Sigmoid colon (tissue), 7 donors: ENCODE data around the gene TAS1R2. TPM values are rescaled to one million over a fixed set of nuclear protein-coding genes. Genes with fewer than 3 reads are reported as not detected.
A peak's percentile ranks its signal among the peaks of the same experiment; 100 is the strongest.

Experiments
- DNase-seq: peaks from one replicate; pipeline ENCODE4 v3.0.0-alpha.2; 2019
- H3K27ac ChIP-seq, 4 donors: fragments of 200-600 bp; sonication (generic); one replicate each; pipeline ENCODE4 v1.5.1; 2016 to 2019; ENCODE audit warnings: mild to moderate bottlenecking in 1 of 4
- H3K27me3 ChIP-seq, 3 donors: fragments of 200-600 bp; sonication (generic); one replicate each; pipeline ENCODE4 v1.5.1; 2019; ENCODE audit warnings: mild to moderate bottlenecking in 1 of 3
- H3K36me3 ChIP-seq, 4 donors: fragments of 200-600 bp; sonication (generic); one replicate each; pipeline ENCODE4 v1.5.1; 2016 to 2019
- H3K4me1 ChIP-seq, 4 donors: fragments of 200-600 bp; sonication (generic); one replicate each; pipeline ENCODE4 v1.5.1; 2017 to 2019
- H3K4me3 ChIP-seq, 4 donors: fragments of 200-600 bp; sonication (generic); one replicate each; pipeline ENCODE4 v1.5.1; 2017 to 2019; ENCODE audit warnings: mild to moderate bottlenecking in 2 of 4, moderate library complexity in 1 of 4
- H3K9me3 ChIP-seq, 4 donors: fragments of 200-600 bp in 3 of 4; sonication (generic) in 3 of 4; one replicate each; pipeline versions ENCODE4 v1.5.1 to v1.6.1; 2013 to 2019
- EP300 ChIP-seq, 4 donors: sonication (generic); formaldehyde crosslinking; IDR thresholded peaks; one replicate each; pipeline ENCODE4 v1.6.1; 2017; ENCODE audit warnings: antibody characterized with exemption in 4 of 4
- POLR2A ChIP-seq, 2 donors: fragments of 450-650 bp; IDR thresholded peaks; one replicate each; pipeline ENCODE4 v1.6.1; 2016; ENCODE audit warnings: antibody characterized with exemption in 2 of 2, mild to moderate bottlenecking in 2 of 2, moderate library complexity in 2 of 2
- POLR2AphosphoS5 ChIP-seq, 4 donors: sonication (generic); formaldehyde crosslinking; IDR thresholded peaks; one replicate each; pipeline ENCODE4 v1.6.1; 2017; ENCODE audit warnings: antibody characterized with exemption in 4 of 4
- WGBS, 2 donors: extraction: QIAGEN DNeasy Blood & Tissue Kit; methylation state at CpG; one replicate each; pipeline ENCODE4 v1.1.7; 2013; 5-methylcytosine and 5-hydroxymethylcytosine counted together
- intact Hi-C: fragments of 100-400 bp; cut with DNase I; formaldehyde crosslinking; loops from one replicate; pipeline ENCODE4 v1.15.1; 2023
- polyA plus RNA-seq, 3 donors: library from polyadenylated mRNA; stranded (reverse); fragments of 200-250 nt; gene quantifications; one replicate each; pipeline ENCODE4 v1.2.3, GENCODE V29; 2013
- total RNA-seq, 4 donors: library from RNA; depleted of rRNA; stranded (reverse); fragments of >200 nt; gene quantifications; one replicate each; pipeline ENCODE4 v1.1.0, GENCODE V29; 2016
- TF ChIP-seq, protein P1 (sequence below), 4 experiments: fragments of 450-650 bp in 3 of 4; fragments of 200-600 bp in 1 of 4; IDR thresholded peaks; one replicate each; pipeline ENCODE4 v1.5.1; 2016 to 2019; ENCODE audit warnings: antibody characterized with exemption in 4 of 4, mild to moderate bottlenecking in 3 of 4, moderate library complexity in 2 of 4
- donor health status: healthy with polysubstance abuse.
- donor health status: Bipolar disorder and iron deficiency.
- donor health status: healthy.

Gene TAS1R2
- not detected for total RNA-seq
- not detected for polyA plus RNA-seq

DNA sequence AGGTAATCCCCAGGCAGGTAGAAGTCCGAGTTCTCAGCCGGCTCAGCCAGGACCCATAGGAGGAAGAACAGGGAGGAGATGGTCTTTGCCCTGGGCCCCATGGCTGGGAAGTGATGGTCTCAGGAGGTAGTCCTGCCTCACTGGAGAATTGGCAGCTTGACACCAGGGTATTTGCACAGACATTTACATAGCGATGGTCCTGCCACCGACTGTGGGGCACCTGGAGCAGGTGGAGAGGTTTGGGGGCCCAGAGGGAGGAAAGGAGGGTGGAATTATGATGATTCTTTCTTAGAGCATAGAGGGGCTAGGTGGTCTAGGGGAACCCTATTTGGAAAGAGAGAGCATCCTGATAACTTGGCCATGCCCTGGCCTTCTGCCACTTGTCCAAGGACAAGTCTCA is at the start of gene TAS1R2:
TSS of gene TAS1R2 (minus strand) at position 101 of the 400 bp plus-strand sequence. CDS start at position 101, 0 bp downstream.
- Histone ChIP-seq H3K4me3 (no peak within 1 kb of the TSS), H3K27me3 (no peaks in the 10 kb centered on the region), H3K4me1 (no peaks in the 10 kb centered on the region), H3K36me3 (no peaks in the 10 kb centered on the region), H3K9me3 (no peaks in the 10 kb centered on the region), H3K27ac (no peak within 1 kb of the TSS)
- TF ChIP-seq POLR2AphosphoS5 (IDR thresholded peaks at IDR 0.05) (no peak), EP300 (IDR thresholded peaks at IDR 0.05) (no peak), POLR2A (IDR thresholded peaks at IDR 0.05) (no peak)
- TF ChIP-seq, protein P1, sequence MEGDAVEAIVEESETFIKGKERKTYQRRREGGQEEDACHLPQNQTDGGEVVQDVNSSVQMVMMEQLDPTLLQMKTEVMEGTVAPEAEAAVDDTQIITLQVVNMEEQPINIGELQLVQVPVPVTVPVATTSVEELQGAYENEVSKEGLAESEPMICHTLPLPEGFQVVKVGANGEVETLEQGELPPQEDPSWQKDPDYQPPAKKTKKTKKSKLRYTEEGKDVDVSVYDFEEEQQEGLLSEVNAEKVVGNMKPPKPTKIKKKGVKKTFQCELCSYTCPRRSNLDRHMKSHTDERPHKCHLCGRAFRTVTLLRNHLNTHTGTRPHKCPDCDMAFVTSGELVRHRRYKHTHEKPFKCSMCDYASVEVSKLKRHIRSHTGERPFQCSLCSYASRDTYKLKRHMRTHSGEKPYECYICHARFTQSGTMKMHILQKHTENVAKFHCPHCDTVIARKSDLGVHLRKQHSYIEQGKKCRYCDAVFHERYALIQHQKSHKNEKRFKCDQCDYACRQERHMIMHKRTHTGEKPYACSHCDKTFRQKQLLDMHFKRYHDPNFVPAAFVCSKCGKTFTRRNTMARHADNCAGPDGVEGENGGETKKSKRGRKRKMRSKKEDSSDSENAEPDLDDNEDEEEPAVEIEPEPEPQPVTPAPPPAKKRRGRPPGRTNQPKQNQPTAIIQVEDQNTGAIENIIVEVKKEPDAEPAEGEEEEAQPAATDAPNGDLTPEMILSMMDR (IDR thresholded peaks at IDR 0.05): no peak
- 56 to 74% methylated on average over 4 of the region's 4 CpGs for WGBS, 2 donors
- no peak for DNase-seq
- intact Hi-C loops: no loop called here

DNA sequence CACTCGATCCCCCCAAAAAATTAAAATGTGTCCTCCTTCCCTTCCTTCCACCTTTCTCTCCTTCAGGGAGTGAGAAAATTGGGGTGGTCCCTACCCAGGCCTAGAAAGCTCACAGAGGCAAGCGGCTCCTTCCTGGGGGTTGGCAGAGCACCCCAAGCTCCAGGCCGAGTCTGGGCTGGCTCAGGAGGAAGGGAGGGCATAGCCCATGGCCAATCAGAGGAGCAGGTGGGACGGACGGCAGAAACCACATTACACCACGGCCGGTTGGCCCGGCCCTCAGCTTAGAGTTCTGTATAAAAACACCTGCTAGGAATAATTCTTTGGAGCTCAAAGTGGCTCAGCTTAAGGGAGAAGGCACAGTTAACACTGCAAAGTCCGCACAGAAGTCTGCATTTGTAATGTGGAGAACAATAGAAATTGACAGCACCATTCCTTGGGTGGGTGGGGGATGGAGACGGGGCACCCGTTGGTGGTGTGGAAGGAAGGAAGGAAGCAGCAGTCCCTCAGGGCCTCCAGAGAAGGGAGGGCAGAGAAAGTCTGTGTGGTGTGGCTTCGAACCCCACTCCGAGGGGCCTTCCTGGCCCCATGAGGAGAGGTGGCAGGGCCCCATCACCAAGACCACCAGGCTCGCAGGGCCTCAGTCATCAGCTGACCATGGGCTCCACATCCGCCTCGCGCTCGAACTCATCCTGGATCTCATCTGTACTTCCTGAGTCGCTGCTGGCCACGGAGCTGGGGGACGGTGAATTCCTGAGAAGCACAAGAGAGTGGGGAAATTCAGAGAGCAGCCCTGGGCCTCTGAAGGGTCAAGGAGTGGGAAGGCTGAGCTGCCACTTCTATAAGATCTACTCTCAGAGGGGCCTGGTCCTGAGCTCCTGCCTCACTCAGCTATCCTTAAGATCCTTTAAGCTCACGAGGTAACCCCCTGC is 48.7 kb upstream of the TAS1R2 start:
- intact Hi-C loops: loop anchor here (2.0 to 10.0 kb wide), 5 partner anchors 65 to 337 kb away; partner anchors contain the start of gene UBR4
- 61 to 80% methylated on average over 22 of the region's 22 CpGs for WGBS, 2 donors
- no peak for DNase-seq
- TF ChIP-seq POLR2AphosphoS5 (IDR thresholded peaks at IDR 0.05) (no peak), POLR2A (IDR thresholded peaks at IDR 0.05) (no peak), EP300 (IDR thresholded peaks at IDR 0.05) (no peak)
- TF ChIP-seq, protein P1 (IDR thresholded peaks at IDR 0.05): no peak
- Histone ChIP-seq H3K27ac (peak overlapping the region; percentile 67 to 76 (median 71)), H3K9me3 (no peaks in the 10 kb centered on the region), H3K4me3 (no peak overlapping the region), H3K27me3 (no peaks in the 10 kb centered on the region), H3K4me1 (peaks cover 0 to 30% (median 25%) of the 10 kb centered on the region in 4 donors), H3K36me3 (peaks cover 12 to 53% (median 34%) of the 10 kb centered on the region in 4 donors)

DNA sequence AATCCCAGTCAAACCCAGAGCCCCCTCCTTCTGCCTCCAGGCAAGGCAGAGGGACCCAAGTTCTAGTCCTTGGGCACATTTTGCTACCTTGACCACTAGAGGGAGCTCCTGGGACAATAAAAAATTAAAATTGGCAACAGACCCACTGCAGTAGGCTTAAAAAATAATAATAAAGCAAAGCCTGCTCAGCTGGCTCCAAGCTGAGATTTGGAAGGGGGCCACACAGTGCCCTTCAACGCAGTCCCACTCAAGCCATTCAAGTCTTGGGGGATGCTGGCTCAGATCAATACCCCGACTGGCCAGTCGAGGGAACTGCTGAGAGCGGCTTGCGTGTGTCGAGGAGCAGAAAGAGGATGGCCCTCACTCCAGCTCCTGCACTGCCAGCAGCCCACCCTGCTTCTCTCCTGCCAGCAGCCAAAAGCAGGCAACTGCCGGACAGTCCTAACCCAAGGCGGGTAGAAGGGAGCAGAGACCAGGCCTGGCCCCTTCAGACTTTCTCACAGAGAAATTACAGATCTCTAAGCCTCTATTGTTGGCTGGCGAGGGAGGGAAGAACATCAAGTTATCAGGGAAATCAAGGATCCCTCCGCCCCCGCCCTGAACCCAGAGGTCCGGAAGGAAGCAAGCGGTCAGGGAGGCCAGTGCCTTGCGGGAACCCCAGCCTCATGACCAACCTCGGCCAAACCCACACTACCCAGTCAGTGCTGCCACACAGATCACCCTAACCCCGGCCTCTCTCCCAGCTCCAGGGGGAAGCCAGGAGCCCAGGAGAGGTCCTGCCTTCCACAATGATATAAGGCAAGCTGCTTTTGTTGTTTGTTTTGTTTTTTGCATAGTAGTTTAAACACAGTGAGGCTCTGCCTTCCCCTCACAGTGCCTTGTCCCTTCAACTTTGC is 47.8 kb upstream of the TAS1R2 start:
- peak; percentile 83 for DNase-seq
- Histone ChIP-seq H3K9me3 (no peaks in the 10 kb centered on the region), H3K27ac (peak overlapping the region; percentile 67 to 76 (median 71)), H3K27me3 (no peaks in the 10 kb centered on the region), H3K36me3 (peaks cover 12 to 53% (median 34%) of the 10 kb centered on the region in 4 donors), H3K4me1 (peaks cover 0 to 27% (median 23%) of the 10 kb centered on the region in 4 donors), H3K4me3 (no peak overlapping the region)
- TF ChIP-seq POLR2AphosphoS5 (IDR thresholded peaks at IDR 0.05): peak in 2 of 4 donors; percentile 18 to 47
- TF ChIP-seq, protein P1 (IDR thresholded peaks at IDR 0.05): peak; percentile 66 to 92 (median 88)
- TF ChIP-seq EP300 (IDR thresholded peaks at IDR 0.05): no peak
- no peak for TF ChIP-seq POLR2A (IDR thresholded peaks at IDR 0.05)
- intact Hi-C loops: loop anchor here (2.0 to 10.0 kb wide), 5 partner anchors 66 to 338 kb away; partner anchors contain the start of gene UBR4
- 59 to 70% methylated on average over 16 of the region's 16 CpGs for WGBS, 2 donors

DNA sequence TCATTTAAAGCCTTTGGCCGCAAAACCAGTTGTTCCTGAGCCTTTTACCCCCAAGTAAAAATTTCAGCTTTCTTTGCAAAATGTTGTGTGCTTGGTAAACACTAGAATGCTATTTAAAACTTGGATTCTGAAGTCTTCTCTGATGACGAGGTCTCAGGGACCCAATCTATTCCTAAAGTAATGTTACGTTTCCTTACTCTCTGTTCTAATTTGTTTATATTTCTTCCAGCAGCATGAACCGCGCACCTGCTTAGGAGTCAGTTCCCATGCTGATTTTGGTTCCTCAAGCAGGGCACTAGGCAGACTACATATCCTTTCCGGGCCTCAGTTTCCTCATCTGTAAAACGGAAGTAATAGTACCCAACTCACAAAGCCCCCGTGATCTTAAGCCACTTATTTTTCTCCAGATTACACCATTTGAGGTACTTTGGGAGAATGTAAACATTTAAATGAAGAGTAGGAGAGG is 43.9 kb upstream of the TAS1R2 start:
- H3K4me1 ChIP-seq: peaks cover 0 to 36% (median 33%) of the 10 kb centered on the region in 4 donors
- DNase-seq: no peak
- WGBS, 2 donors: 21 to 43% methylated on average over 8 of the region's 8 CpGs
- no peaks in the 10 kb centered on the region for H3K27me3 ChIP-seq
- intact Hi-C loops: loop anchor here (10.0 kb wide), 2 partner anchors 311 to 341 kb away; partner anchors contain the start of gene UBR4
- H3K9me3 ChIP-seq: no peaks in the 10 kb centered on the region
- peak overlapping the region; percentile 88 to 94 (median 90) for H3K27ac ChIP-seq
- TF ChIP-seq POLR2AphosphoS5 (IDR thresholded peaks at IDR 0.05): no peak
- no peak for TF ChIP-seq EP300 (IDR thresholded peaks at IDR 0.05)
- no peak for TF ChIP-seq POLR2A (IDR thresholded peaks at IDR 0.05)
- TF ChIP-seq, protein P1 (IDR thresholded peaks at IDR 0.05): no peak
- peaks cover 0 to 16% (median 5%) of the 10 kb centered on the region in 4 donors for H3K36me3 ChIP-seq
- H3K4me3 ChIP-seq: peak overlapping the region; percentile 61 to 94 (median 75)
